NB4 (cell line): Measurements from ENCODE around the gene PER3.

Experiments
- MYC ChIP-seq: IDR thresholded peaks from 2 replicates; pipeline ENCODE4 v1.6.1; 2011; ENCODE audit warnings: low read depth, low read length
- POLR2A ChIP-seq: IDR thresholded peaks from 2 replicates; pipeline ENCODE4 v1.6.1; 2011; ENCODE audit warnings: mild to moderate bottlenecking; ENCODE audit not compliant: insufficient read length; ENCODE audit errors: extremely low read depth
- TF ChIP-seq, protein P1 (sequence below): IDR thresholded peaks from one replicate; pipeline ENCODE4 v1.5.1; 2012; ENCODE audit warnings: low read depth, low read length

GRCh38 chr1:7891804-7892203 is 107.7 kb downstream of the PER3 start:
- TF ChIP-seq POLR2A (no peak), MYC (no peak)
- TF ChIP-seq, protein P1, sequence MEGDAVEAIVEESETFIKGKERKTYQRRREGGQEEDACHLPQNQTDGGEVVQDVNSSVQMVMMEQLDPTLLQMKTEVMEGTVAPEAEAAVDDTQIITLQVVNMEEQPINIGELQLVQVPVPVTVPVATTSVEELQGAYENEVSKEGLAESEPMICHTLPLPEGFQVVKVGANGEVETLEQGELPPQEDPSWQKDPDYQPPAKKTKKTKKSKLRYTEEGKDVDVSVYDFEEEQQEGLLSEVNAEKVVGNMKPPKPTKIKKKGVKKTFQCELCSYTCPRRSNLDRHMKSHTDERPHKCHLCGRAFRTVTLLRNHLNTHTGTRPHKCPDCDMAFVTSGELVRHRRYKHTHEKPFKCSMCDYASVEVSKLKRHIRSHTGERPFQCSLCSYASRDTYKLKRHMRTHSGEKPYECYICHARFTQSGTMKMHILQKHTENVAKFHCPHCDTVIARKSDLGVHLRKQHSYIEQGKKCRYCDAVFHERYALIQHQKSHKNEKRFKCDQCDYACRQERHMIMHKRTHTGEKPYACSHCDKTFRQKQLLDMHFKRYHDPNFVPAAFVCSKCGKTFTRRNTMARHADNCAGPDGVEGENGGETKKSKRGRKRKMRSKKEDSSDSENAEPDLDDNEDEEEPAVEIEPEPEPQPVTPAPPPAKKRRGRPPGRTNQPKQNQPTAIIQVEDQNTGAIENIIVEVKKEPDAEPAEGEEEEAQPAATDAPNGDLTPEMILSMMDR: no peak
